GM12878 (cell line): Measurements from ENCODE around the gene MAST3. TPM values are rescaled to one million over a fixed set of nuclear protein-coding genes. Genes with fewer than 3 reads are reported as not detected.

ENCODE experiments used
- CHD2 ChIP-seq: IDR thresholded peaks from 2 replicates; pipeline ENCODE4 v1.6.1; 2011; ENCODE audit warnings: low read depth, low read length, improper control_type of control experiment, borderline replicate concordance
- GATAD2B ChIP-seq: fragments of 450-650 bp; conservative IDR thresholded peaks from 2 replicates; pipeline ENCODE4 v1.6.1; 2017; ENCODE audit warnings: low read depth, mild to moderate bottlenecking, moderate library complexity
- MEF2B ChIP-seq: fragments of 450-650 bp; IDR thresholded peaks from 2 replicates; pipeline ENCODE4 v1.6.1; 2018; ENCODE audit warnings: mild to moderate bottlenecking, moderate library complexity; ENCODE audit not compliant: partially characterized antibody, poor library complexity, severe bottlenecking
- NBN ChIP-seq: fragments of 450-650 bp; IDR thresholded peaks from 2 replicates; pipeline ENCODE4 v1.6.1; 2016
- NFIC ChIP-seq: IDR thresholded peaks from 2 replicates; pipeline ENCODE4 v1.6.1; 2012; ENCODE audit warnings: low read depth, mild to moderate bottlenecking, inconsistent platforms, low read length, moderate library complexity
- NR2C1 ChIP-seq: fragments of 450-650 bp; IDR thresholded peaks from 2 replicates; pipeline ENCODE4 v1.6.1; 2017; ENCODE audit warnings: antibody characterized with exemption, mild to moderate bottlenecking, moderate library complexity
- NR2F1 ChIP-seq: fragments of 450-650 bp; conservative IDR thresholded peaks from 2 replicates; pipeline ENCODE4 v1.6.1; 2017; ENCODE audit warnings: mild to moderate bottlenecking
- NRF1 ChIP-seq: conservative IDR thresholded peaks from 2 replicates; pipeline ENCODE4 v1.6.1; 2011; ENCODE audit warnings: mild to moderate bottlenecking, low read depth, low read length, improper control_type of control experiment
- POLR2AphosphoS2 ChIP-seq: IDR thresholded peaks from 2 replicates; pipeline ENCODE4 v1.6.1; 2011; ENCODE audit warnings: low read depth, mild to moderate bottlenecking, low read length, improper control_type of control experiment, moderate library complexity
- RB1 ChIP-seq: fragments of 450-650 bp; formaldehyde crosslinking; IDR thresholded peaks from 2 replicates; pipeline ENCODE4 v1.6.1; 2017; ENCODE audit warnings: mild to moderate bottlenecking, borderline replicate concordance
- RBBP5 ChIP-seq: fragments of 200-600 bp; sonication (generic); conservative IDR thresholded peaks from 2 replicates; pipeline ENCODE4 v1.6.1; 2016
- RCOR1 ChIP-seq: conservative IDR thresholded peaks from 2 replicates; pipeline ENCODE4 v1.6.1; 2012; ENCODE audit warnings: low read depth, low read length, improper control_type of control experiment
- TAF1 ChIP-seq: IDR thresholded peaks from 2 replicates; pipeline ENCODE4 v1.6.1; 2011; ENCODE audit warnings: mild to moderate bottlenecking, low read depth, low read length, borderline replicate concordance
- ZNF274 ChIP-seq: IDR thresholded peaks from one replicate; pipeline ENCODE4 v1.8.0; 2011; ENCODE audit not compliant: insufficient read length, insufficient read depth
- polyA plus RNA-seq, 11 experiments: library from polyadenylated mRNA; depleted of rRNA in 4 of 11; unstranded in 6 of 11; stranded (reverse) in 5 of 11; fragments of >200 nt; fragmentation: Nextera tagmentation in 4 of 11; fragmentation: Illumina TruSeq in 1 of 11; extraction: Ambion mirVana in 4 of 11; extraction: Trizol in 1 of 11; gene quantifications; 1 replicate in 1 of 11; 2 replicates in 10 of 11; pipeline versions ENCODE4 v1.2.1 to v1.2.3, GENCODE V29; 2011 to 2016; ENCODE audit warnings: inconsistent platforms in 2 of 11, missing spikeins in 2 of 11, low read depth in 1 of 11
- total RNA-seq, 4 experiments: library from RNA; depleted of rRNA in 3 of 4; stranded (reverse); fragments of >200 nt in 3 of 4; fragmentation: Illumina TruSeq in 1 of 4; extraction: Trizol in 1 of 4; gene quantifications; 2 replicates each; pipeline versions ENCODE4 v1.2.1 to v1.2.3, GENCODE V29; 2013 to 2021
- TF ChIP-seq, protein P1 (sequence below): fragments of 450-650 bp; IDR thresholded peaks from 2 replicates; pipeline ENCODE4 v1.6.1; 2017; ENCODE audit warnings: antibody characterized with exemption, mild to moderate bottlenecking, moderate library complexity
- TF ChIP-seq, protein P2 (sequence below): IDR thresholded peaks from 2 replicates; pipeline ENCODE4 v1.6.1; 2011; ENCODE audit warnings: mild to moderate bottlenecking, low read depth, low read length, moderate library complexity; ENCODE audit not compliant: insufficient replicate concordance
- TF ChIP-seq, protein P3 (sequence below): fragments of 450-650 bp; IDR thresholded peaks from 2 replicates; pipeline ENCODE4 v1.6.1; 2018; ENCODE audit warnings: mild to moderate bottlenecking, low read depth, moderate library complexity; ENCODE audit not compliant: partially characterized antibody
- TF ChIP-seq, protein P4 (sequence below): fragments of 450-650 bp; formaldehyde crosslinking; IDR thresholded peaks from 2 replicates; pipeline ENCODE4 v1.4.0; 2022; ENCODE audit warnings: mild to moderate bottlenecking, moderate library complexity
- TF ChIP-seq, protein P5 (sequence below): fragments of 150-350 bp; IDR thresholded peaks from 2 replicates; pipeline ENCODE4 v1.6.1; 2014; ENCODE audit warnings: mild to moderate bottlenecking, low read depth, low read length

Gene MAST3
- total and polyA plus RNA-seq, 10 of the 15 experiments (the other 5 are each of a cell fraction or from before 2014, with no cell fraction given): 3.0 to 22.2 (median 7.5) TPM

DNA sequence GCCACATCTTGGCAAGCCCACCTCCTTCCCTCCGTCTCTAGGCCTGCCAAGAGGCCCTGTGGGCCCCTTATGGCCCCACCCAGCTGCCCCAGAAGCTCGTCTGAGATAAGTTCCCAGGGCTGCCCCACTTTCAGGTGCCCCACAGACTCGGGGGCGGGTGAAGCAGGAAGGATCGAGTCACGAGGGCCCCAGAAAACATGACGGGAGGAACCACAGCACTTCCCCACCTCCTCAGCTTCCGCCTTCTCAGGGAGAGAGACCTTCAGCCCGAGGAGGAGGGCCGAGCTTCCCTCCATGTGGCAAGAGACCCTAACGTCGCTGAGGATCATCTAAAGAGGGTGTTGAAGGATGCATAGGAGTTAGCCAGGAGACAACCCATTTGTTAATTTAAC is 6.4 kb upstream of the MAST3 start (continued):
- TF ChIP-seq, protein P1, sequence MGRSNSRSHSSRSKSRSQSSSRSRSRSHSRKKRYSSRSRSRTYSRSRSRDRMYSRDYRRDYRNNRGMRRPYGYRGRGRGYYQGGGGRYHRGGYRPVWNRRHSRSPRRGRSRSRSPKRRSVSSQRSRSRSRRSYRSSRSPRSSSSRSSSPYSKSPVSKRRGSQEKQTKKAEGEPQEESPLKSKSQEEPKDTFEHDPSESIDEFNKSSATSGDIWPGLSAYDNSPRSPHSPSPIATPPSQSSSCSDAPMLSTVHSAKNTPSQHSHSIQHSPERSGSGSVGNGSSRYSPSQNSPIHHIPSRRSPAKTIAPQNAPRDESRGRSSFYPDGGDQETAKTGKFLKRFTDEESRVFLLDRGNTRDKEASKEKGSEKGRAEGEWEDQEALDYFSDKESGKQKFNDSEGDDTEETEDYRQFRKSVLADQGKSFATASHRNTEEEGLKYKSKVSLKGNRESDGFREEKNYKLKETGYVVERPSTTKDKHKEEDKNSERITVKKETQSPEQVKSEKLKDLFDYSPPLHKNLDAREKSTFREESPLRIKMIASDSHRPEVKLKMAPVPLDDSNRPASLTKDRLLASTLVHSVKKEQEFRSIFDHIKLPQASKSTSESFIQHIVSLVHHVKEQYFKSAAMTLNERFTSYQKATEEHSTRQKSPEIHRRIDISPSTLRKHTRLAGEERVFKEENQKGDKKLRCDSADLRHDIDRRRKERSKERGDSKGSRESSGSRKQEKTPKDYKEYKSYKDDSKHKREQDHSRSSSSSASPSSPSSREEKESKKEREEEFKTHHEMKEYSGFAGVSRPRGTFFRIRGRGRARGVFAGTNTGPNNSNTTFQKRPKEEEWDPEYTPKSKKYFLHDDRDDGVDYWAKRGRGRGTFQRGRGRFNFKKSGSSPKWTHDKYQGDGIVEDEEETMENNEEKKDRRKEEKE: no peak
- TF ChIP-seq NRF1 (no peak), NR2F1 (no peak), TAF1 (peak; percentile 52; the same call in 1 of the 2 replicates), RCOR1 (no peak), NFIC (no peak), NBN (peak; percentile 57; the same call in 1 of the 2 replicates), GATAD2B (0 out of 2 replicates have a peak, but pooled peaks have one; percentile 64), RBBP5 (no peak), CHD2 (no peak), NR2C1 (no peak), MEF2B (no peak), ZNF274 (no peak), RB1 (no peak), POLR2AphosphoS2 (no peak)
- TF ChIP-seq, protein P2, sequence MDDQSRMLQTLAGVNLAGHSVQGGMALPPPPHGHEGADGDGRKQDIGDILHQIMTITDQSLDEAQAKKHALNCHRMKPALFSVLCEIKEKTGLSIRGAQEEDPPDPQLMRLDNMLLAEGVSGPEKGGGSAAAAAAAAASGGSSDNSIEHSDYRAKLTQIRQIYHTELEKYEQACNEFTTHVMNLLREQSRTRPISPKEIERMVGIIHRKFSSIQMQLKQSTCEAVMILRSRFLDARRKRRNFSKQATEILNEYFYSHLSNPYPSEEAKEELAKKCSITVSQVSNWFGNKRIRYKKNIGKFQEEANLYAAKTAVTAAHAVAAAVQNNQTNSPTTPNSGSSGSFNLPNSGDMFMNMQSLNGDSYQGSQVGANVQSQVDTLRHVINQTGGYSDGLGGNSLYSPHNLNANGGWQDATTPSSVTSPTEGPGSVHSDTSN: no peak
- TF ChIP-seq, protein P3, sequence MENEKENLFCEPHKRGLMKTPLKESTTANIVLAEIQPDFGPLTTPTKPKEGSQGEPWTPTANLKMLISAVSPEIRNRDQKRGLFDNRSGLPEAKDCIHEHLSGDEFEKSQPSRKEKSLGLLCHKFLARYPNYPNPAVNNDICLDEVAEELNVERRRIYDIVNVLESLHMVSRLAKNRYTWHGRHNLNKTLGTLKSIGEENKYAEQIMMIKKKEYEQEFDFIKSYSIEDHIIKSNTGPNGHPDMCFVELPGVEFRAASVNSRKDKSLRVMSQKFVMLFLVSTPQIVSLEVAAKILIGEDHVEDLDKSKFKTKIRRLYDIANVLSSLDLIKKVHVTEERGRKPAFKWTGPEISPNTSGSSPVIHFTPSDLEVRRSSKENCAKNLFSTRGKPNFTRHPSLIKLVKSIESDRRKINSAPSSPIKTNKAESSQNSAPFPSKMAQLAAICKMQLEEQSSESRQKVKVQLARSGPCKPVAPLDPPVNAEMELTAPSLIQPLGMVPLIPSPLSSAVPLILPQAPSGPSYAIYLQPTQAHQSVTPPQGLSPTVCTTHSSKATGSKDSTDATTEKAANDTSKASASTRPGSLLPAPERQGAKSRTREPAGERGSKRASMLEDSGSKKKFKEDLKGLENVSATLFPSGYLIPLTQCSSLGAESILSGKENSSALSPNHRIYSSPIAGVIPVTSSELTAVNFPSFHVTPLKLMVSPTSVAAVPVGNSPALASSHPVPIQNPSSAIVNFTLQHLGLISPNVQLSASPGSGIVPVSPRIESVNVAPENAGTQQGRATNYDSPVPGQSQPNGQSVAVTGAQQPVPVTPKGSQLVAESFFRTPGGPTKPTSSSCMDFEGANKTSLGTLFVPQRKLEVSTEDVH: no peak
- TF ChIP-seq, protein P4, sequence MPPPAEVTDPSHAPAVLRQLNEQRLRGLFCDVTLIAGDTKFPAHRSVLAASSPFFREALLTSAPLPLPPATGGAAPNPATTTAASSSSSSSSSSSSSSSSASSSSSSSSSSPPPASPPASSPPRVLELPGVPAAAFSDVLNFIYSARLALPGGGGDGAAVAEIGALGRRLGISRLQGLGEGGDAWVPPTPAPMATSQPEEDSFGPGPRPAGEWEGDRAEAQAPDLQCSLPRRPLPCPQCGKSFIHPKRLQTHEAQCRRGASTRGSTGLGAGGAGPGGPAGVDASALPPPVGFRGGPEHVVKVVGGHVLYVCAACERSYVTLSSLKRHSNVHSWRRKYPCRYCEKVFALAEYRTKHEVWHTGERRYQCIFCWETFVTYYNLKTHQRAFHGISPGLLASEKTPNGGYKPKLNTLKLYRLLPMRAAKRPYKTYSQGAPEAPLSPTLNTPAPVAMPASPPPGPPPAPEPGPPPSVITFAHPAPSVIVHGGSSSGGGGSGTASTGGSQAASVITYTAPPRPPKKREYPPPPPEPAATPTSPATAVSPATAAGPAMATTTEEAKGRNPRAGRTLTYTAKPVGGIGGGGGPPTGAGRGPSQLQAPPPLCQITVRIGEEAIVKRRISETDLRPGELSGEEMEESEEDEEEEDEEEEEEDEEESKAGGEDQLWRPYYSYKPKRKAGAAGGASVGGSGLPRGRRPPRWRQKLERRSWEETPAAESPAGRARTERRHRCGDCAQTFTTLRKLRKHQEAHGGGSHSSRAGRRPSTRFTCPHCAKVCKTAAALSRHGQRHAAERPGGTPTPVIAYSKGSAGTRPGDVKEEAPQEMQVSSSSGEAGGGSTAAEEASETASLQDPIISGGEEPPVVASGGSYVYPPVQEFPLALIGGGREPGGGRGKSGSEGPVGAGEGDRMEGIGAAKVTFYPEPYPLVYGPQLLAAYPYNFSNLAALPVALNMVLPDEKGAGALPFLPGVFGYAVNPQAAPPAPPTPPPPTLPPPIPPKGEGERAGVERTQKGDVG: no peak
- TF ChIP-seq, protein P5, sequence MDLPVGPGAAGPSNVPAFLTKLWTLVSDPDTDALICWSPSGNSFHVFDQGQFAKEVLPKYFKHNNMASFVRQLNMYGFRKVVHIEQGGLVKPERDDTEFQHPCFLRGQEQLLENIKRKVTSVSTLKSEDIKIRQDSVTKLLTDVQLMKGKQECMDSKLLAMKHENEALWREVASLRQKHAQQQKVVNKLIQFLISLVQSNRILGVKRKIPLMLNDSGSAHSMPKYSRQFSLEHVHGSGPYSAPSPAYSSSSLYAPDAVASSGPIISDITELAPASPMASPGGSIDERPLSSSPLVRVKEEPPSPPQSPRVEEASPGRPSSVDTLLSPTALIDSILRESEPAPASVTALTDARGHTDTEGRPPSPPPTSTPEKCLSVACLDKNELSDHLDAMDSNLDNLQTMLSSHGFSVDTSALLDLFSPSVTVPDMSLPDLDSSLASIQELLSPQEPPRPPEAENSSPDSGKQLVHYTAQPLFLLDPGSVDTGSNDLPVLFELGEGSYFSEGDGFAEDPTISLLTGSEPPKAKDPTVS: no peak
